OCI-LY1 (cell line): ENCODE data around the gene IFIT3.

Experiments
- EZH2 ChIP-seq: fragments of 200-600 bp; sonication (generic), shearing (Covaris generic); IDR thresholded peaks from 2 replicates; pipeline ENCODE4 v1.8.0; 2017; ENCODE audit warnings: borderline replicate concordance, mixed run types, mild to moderate bottlenecking, antibody characterized with exemption, low read length, moderate library complexity, mixed read lengths
- TF ChIP-seq, protein P1 (sequence below): fragments of 200-600 bp; sonication (generic), shearing (Covaris generic); IDR thresholded peaks from 2 replicates; pipeline ENCODE4 v1.5.1; 2017; ENCODE audit warnings: mild to moderate bottlenecking, antibody characterized with exemption, low read length, moderate library complexity, mixed read lengths

GRCh38 chr10:89295597-89295996 lies 32.2 kb upstream of the IFIT3 start:
- TF ChIP-seq EZH2 = no peak
- TF ChIP-seq, protein P1, sequence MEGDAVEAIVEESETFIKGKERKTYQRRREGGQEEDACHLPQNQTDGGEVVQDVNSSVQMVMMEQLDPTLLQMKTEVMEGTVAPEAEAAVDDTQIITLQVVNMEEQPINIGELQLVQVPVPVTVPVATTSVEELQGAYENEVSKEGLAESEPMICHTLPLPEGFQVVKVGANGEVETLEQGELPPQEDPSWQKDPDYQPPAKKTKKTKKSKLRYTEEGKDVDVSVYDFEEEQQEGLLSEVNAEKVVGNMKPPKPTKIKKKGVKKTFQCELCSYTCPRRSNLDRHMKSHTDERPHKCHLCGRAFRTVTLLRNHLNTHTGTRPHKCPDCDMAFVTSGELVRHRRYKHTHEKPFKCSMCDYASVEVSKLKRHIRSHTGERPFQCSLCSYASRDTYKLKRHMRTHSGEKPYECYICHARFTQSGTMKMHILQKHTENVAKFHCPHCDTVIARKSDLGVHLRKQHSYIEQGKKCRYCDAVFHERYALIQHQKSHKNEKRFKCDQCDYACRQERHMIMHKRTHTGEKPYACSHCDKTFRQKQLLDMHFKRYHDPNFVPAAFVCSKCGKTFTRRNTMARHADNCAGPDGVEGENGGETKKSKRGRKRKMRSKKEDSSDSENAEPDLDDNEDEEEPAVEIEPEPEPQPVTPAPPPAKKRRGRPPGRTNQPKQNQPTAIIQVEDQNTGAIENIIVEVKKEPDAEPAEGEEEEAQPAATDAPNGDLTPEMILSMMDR = no peak
